Muscle layer of colon (tissue), 2 donors: ENCODE measurements around the gene VSIG10L.

Experiments
- H3K27ac ChIP-seq: one replicate; pipeline ENCODE4 v1.7.0; 2013; ENCODE audit warnings: low read depth, mild to moderate bottlenecking, low read length, moderate library complexity
- H3K27me3 ChIP-seq, 2 donors: one replicate each; pipeline ENCODE4 v1.7.0; 2013; ENCODE audit warnings: low read length in 2 of 2, mild to moderate bottlenecking in 2 of 2; ENCODE audit not compliant: insufficient read depth in 2 of 2, control insufficient read depth in 1 of 2
- H3K36me3 ChIP-seq: one replicate; pipeline ENCODE4 v1.7.0; 2013; ENCODE audit warnings: mild to moderate bottlenecking, low read length; ENCODE audit not compliant: insufficient read depth
- H3K4me1 ChIP-seq: one replicate; pipeline ENCODE4 v1.7.0; 2013; ENCODE audit warnings: mild to moderate bottlenecking, low read length; ENCODE audit not compliant: insufficient read depth
- H3K4me3 ChIP-seq, 2 donors: one replicate each; pipeline ENCODE4 v1.7.0; 2013; ENCODE audit warnings: low read length in 2 of 2, low read depth in 1 of 2, mild to moderate bottlenecking in 1 of 2, moderate library complexity in 1 of 2
- H3K9ac ChIP-seq: one replicate; pipeline ENCODE4 v1.7.0; 2013; ENCODE audit warnings: low read length
- H3K9me3 ChIP-seq: one replicate; pipeline ENCODE4 v1.7.0; 2013; ENCODE audit warnings: mild to moderate bottlenecking, low read length
- donor health status: abdominal sarcoma.
- donor health status: Adenocarcinoma of cecum.

VSIG10L gene

GRCh38 chr19:51364200-51365106 is 22.5 kb upstream of the VSIG10L start:
- Histone ChIP-seq H3K4me3 (no peak overlapping the region), H3K36me3 (no peaks in the 10 kb centered on the region), H3K27ac (no peak overlapping the region), H3K9me3 (no peaks in the 10 kb centered on the region), H3K9ac (no peak overlapping the region), H3K4me1 (peaks cover 25% of the 10 kb centered on the region), H3K27me3 (no peaks in the 10 kb centered on the region)

DNA sequence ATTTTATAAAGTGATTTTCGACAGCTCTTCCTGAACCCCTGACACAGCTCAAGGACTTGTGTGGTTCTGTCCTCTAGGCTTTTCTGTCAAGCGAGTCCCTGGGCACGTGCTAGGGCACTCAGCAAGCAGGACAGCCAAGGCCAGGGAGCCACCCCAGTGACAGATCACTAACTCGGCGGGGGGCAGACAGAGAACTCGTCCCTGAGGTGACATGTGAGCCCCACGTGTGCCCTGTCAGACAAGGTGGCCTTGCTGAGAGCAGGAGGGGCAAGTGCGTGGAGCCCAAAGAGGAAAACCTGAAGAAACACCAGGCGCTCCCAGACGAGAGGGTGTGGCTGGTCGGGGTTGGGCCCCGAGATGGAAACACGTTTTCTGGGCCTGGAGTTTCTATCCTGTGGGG is 19.3 kb upstream of the VSIG10L start:
- Histone ChIP-seq H3K9ac (no peak overlapping the region), H3K9me3 (no peaks in the 10 kb centered on the region), H3K4me3 (no peak overlapping the region), H3K36me3 (no peaks in the 10 kb centered on the region), H3K4me1 (peaks cover 19% of the 10 kb centered on the region), H3K27me3 (no peaks in the 10 kb centered on the region), H3K27ac (no peak overlapping the region)

DNA sequence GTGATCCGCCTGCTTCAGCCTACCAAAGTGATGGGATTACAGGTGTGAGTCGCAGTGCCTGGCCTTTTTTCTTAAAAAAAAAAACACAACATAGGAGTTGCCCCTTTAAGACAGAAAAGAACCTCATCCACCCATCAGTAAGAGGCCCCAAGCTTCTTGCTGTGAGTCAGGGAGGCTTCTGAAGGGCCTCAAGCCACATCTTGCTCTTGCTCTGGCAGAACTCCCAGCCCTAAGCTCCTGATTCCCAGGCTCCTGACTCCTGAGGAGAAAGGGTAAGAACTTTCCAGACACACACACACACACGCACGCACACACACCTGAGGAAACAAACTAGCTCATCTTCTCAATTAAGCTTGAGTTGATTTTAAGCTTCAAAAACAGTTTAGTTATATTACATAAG is 17.4 kb upstream of the VSIG10L start:
- Histone ChIP-seq H3K27ac (no peak overlapping the region), H3K4me3 (no peak overlapping the region), H3K36me3 (no peaks in the 10 kb centered on the region), H3K9ac (no peak overlapping the region), H3K27me3 (no peaks in the 10 kb centered on the region), H3K9me3 (no peaks in the 10 kb centered on the region), H3K4me1 (peaks cover 9% of the 10 kb centered on the region)

- Histone ChIP-seq H3K9me3 (no peaks in the 10 kb centered on the region), H3K36me3 (no peaks in the 10 kb centered on the region), H3K4me3 (no peak overlapping the region), H3K27me3 (no peaks in the 10 kb centered on the region), H3K4me1 (peaks cover 7% of the 10 kb centered on the region), H3K9ac (no peak overlapping the region), H3K27ac (no peak overlapping the region)
Observed at GRCh38 chr19:51357952-51358351, 16.0 kb upstream of the VSIG10L start.

DNA sequence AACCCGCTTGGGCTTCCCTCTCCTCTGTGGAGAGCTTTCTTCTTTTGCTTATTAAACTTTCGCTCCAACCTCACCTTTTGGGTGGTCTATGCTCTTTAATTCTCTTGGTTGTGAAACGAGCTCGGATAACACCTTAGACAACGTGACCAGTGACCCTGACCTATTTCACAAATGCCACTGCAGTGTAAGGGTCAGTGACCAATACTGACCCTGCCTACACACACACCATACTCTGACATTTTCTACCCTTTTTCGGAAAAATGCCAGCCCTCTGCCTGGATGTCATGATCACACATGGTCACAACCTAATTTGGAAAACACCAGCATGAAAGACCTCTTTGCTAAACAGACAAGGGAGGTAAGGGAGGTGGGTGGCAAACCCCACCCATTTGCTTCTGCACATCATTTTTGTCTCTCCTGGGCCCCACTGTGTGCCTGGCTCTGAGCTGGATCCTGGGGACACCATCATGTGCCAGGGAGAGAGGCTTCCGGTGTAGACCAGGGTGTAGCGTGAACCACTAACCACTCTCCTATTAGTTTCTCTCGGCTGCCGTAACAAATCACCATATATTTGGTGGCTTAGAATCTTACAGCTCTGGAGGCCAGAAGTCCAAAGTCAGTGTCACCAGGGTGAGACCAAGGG is 14.3 kb upstream of the VSIG10L start:
- H3K4me1 ChIP-seq = no peaks in the 10 kb centered on the region
- H3K27me3 ChIP-seq = no peaks in the 10 kb centered on the region
- no peak overlapping the region for H3K27ac ChIP-seq
- no peak overlapping the region for H3K4me3 ChIP-seq
- peaks cover 12% of the 10 kb centered on the region for H3K36me3 ChIP-seq
- no peaks in the 10 kb centered on the region for H3K9me3 ChIP-seq
- H3K9ac ChIP-seq = no peak overlapping the region

GRCh38 chr19:51354742-51355148 is 12.8 kb upstream of the VSIG10L start:
- no peak overlapping the region for H3K9ac ChIP-seq
- no peak overlapping the region for H3K27ac ChIP-seq
- no peak overlapping the region for H3K4me3 ChIP-seq
- H3K4me1 ChIP-seq = no peaks in the 10 kb centered on the region
- H3K27me3 ChIP-seq = no peaks in the 10 kb centered on the region
- no peaks in the 10 kb centered on the region for H3K9me3 ChIP-seq
- H3K36me3 ChIP-seq = peaks cover 17% of the 10 kb centered on the region

DNA sequence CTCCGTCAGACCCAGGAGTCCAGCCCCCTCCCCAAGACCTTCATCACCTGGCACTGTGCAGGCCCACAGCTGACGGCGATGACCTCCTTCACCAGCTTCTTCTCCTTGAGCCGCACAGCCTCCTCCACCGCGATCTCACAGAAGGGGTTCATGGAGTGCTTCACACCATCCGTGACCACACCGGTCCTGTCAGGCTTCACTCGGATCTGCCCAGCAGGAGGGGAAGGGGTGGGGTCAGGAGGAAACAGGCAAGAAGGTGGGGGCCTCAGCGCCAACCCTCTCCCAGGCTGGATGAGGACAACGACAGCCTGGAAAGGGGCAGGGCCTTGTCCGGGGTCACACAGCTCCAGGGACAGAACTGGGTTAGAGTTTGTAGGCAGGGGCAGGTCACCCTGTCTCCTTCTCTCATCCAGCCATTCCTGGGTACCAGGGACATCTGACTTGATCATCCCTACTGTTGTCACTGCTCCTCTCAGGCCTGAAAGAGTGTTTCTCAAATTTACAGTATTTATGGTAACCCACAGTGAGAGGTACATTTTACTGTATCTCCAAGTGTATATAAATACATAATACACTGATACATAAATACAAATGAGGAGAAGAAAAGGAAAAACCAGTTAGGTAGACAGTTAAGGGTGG is 12.3 kb upstream of the VSIG10L start:
- H3K27me3 ChIP-seq = no peaks in the 10 kb centered on the region
- no peaks in the 10 kb centered on the region for H3K4me1 ChIP-seq
- no peaks in the 10 kb centered on the region for H3K9me3 ChIP-seq
- no peak overlapping the region for H3K4me3 ChIP-seq
- peaks cover 17% of the 10 kb centered on the region for H3K36me3 ChIP-seq
- no peak overlapping the region for H3K27ac ChIP-seq
- H3K9ac ChIP-seq = no peak overlapping the region

GRCh38 chr19:51352783-51353360 is 10.9 kb upstream of the VSIG10L start:
- no peaks in the 10 kb centered on the region for H3K4me1 ChIP-seq
- no peaks in the 10 kb centered on the region for H3K27me3 ChIP-seq
- H3K27ac ChIP-seq = no peak overlapping the region
- no peaks in the 10 kb centered on the region for H3K9me3 ChIP-seq
- no peak overlapping the region for H3K9ac ChIP-seq
- H3K4me3 ChIP-seq = no peak overlapping the region
- H3K36me3 ChIP-seq = peaks cover 22% of the 10 kb centered on the region

DNA sequence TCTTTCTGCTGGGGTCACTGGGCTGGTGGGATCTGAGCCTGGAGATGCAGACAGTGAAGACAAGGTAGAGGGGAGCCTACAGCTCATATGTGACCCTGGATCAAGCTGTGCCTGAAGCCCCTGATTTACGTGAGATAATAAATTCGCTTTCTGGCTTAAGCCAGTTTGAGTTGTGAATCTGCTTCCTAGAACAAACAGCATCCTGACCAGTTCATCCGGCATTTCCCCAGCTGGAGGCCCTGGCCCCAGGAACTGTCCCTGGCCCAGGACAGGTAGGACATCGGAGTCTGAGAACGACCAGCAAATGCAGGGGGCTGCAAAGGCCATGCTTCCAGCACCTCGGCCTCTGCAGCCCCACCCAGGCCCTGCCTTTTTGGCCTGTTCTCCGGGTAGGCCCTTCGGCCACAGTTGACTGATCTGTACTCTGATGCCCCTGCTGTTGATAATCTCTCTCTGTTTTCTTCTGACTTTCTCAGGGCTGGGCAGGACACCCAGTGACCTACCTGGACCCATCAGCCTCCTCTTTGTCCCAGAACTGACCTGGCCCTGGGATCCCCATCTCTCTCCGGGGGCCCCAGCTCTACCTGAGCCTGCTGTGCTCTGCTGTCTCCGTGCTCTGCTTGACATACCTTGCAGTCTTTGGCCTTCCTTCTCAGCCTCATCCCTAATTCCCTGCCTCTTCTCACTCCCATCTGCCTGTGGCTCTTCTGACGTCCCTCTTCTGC is 9.5 kb upstream of the VSIG10L start:
- Histone ChIP-seq H3K27ac (no peak overlapping the region), H3K4me3 (no peak overlapping the region), H3K36me3 (peaks cover 29% of the 10 kb centered on the region), H3K4me1 (no peaks in the 10 kb centered on the region), H3K9ac (no peak overlapping the region), H3K9me3 (no peaks in the 10 kb centered on the region), H3K27me3 (no peaks in the 10 kb centered on the region)

GRCh38 chr19:51347209-51347928 is 5.4 kb upstream of the VSIG10L start:
- H3K4me3 ChIP-seq = no peak overlapping the region
- no peak overlapping the region for H3K27ac ChIP-seq
- peaks cover 30% of the 10 kb centered on the region for H3K36me3 ChIP-seq
- H3K9ac ChIP-seq = no peak overlapping the region
- H3K9me3 ChIP-seq = no peaks in the 10 kb centered on the region
- no peaks in the 10 kb centered on the region for H3K4me1 ChIP-seq
- no peaks in the 10 kb centered on the region for H3K27me3 ChIP-seq
